PC-3 (cell line): Measurements from ENCODE around the gene TPRN. TPM values are rescaled to one million over a fixed set of nuclear protein-coding genes. Genes with fewer than 3 reads are reported as not detected.
"Not testable (repeated sequence)": the region's sequence is repeated elsewhere in the genome, so short reads cannot be mapped to it uniquely, and the experiment has no call there.

Source experiments
- ATAC-seq: fragments of 200-7000 bp; cut with Tn5 transposase; 2 replicates; pipeline ENCODE4 v1.9.1; 2020; ENCODE audit warnings: mild to moderate bottlenecking, moderate library complexity
- BruUV-seq: library from RNA; stranded (reverse); fragments of 400-500 nt; replicated peaks from 2 replicates; lab custom pipeline; 2021; lab: Mats Ljungman, UMichigan
- CTCF ChIA-PET: fragments of 300-600 bp; sonication (Branson Sonifier 250); formaldehyde crosslinking; loops from one replicate; lab custom pipeline; 2022; ENCODE audit warnings: antibody characterized with exemption; lab: Charles Lee
- POLR2A ChIA-PET: fragments of 300-600 bp; sonication (Branson Sonifier 250); formaldehyde crosslinking; loops from one replicate; lab custom pipeline; 2022; ENCODE audit warnings: antibody characterized with exemption; ENCODE audit not compliant: unreplicated experiment; lab: Charles Lee
- DNase-seq: peaks from one replicate; pipeline ENCODE4 v3.0.0-alpha.2; 2015
- H2AFZ ChIP-seq: fragments of 300-600 bp; sonication (generic); 2 replicates; pipeline ENCODE4 v1.6.0; 2016; ENCODE audit warnings: antibody characterized with exemption, low read length
- H3F3A ChIP-seq: fragments of 300-600 bp; sonication (generic); one replicate; pipeline ENCODE4 v1.6.0; 2017; ENCODE audit warnings: antibody characterized with exemption, low read length, control low read depth, mild to moderate bottlenecking; ENCODE audit not compliant: unreplicated experiment
- H3K27ac ChIP-seq: fragments of 300-600 bp; sonication (generic); 2 replicates; pipeline ENCODE4 v1.5.1; 2016; ENCODE audit warnings: mild to moderate bottlenecking, low read length
- H3K27me3 ChIP-seq: fragments of 300-600 bp; sonication (generic); 2 replicates; pipeline ENCODE4 v1.6.1; 2016; ENCODE audit warnings: low read length, mixed read lengths
- H3K36me3 ChIP-seq: fragments of 300-600 bp; sonication (generic); 2 replicates; pipeline ENCODE4 v1.6.1; 2016; ENCODE audit warnings: low read depth, mixed run types, low read length, mixed read lengths
- H3K4me1 ChIP-seq: fragments of 300-600 bp; sonication (generic); 2 replicates; pipeline ENCODE4 v1.5.1; 2016; ENCODE audit warnings: low read length; ENCODE audit not compliant: insufficient read depth
- H3K4me2 ChIP-seq: fragments of 300-600 bp; sonication (generic); 2 replicates; pipeline ENCODE4 v1.6.0; 2016; ENCODE audit warnings: low read length
- H3K4me3 ChIP-seq: fragments of 300-600 bp; sonication (generic); 2 replicates; pipeline ENCODE4 v1.5.1; 2016; ENCODE audit warnings: mild to moderate bottlenecking, low read length, mixed read lengths
- H3K79me2 ChIP-seq: fragments of 300-600 bp; sonication (generic); 2 replicates; pipeline ENCODE4 v1.6.1; 2017; ENCODE audit warnings: low read length, mixed read lengths
- H3K9ac ChIP-seq: fragments of 300-600 bp; sonication (generic); 2 replicates; pipeline ENCODE4 v1.6.0; 2016; ENCODE audit warnings: mild to moderate bottlenecking, low read length
- H3K9me2 ChIP-seq: fragments of 300-600 bp; sonication (generic); replicated peaks from 2 replicates; pipeline ENCODE4 v1.6.1; 2016; ENCODE audit warnings: mixed run types, low read length, mixed read lengths
- H3K9me3 ChIP-seq: fragments of 300-600 bp; sonication (generic); 2 replicates; pipeline ENCODE4 v1.6.1; 2016; ENCODE audit warnings: low read length, mixed read lengths
- H4K20me1 ChIP-seq: fragments of 300-600 bp; sonication (generic); 2 replicates; pipeline ENCODE4 v1.6.1; 2016; ENCODE audit warnings: low read length, mixed read lengths
- EZH2 ChIP-seq: fragments of 300-600 bp; sonication (generic); IDR thresholded peaks from one replicate; pipeline ENCODE4 v1.6.1; 2017; ENCODE audit warnings: antibody characterized with exemption, mild to moderate bottlenecking, low read length; ENCODE audit not compliant: unreplicated experiment
- EZH2phosphoT487 ChIP-seq: fragments of 300-600 bp; sonication (generic); IDR thresholded peaks from 2 replicates; pipeline ENCODE4 v1.6.1; 2018; ENCODE audit warnings: mild to moderate bottlenecking, antibody characterized with exemption, low read length, borderline replicate concordance
- intact Hi-C: fragments of 100-400 bp; cut with micrococcal nuclease; formaldehyde crosslinking; loops from 2 replicates; pipeline ENCODE4 v1.9.0; 2023
- total RNA-seq: library from RNA; depleted of rRNA; stranded (reverse); fragments of >200 nt; gene quantifications from 2 replicates; pipeline ENCODE4 v1.2.3, GENCODE V29; 2014
- TF ChIP-seq, protein P1 (sequence below): fragments of 300-600 bp; sonication (generic); conservative IDR thresholded peaks from 2 replicates; pipeline ENCODE4 v1.5.1; 2017; ENCODE audit warnings: antibody characterized with exemption, low read depth, mild to moderate bottlenecking, low read length

TPRN gene
- total RNA-seq, 1 experiment from 2014 or later = 11.3 TPM

DNA sequence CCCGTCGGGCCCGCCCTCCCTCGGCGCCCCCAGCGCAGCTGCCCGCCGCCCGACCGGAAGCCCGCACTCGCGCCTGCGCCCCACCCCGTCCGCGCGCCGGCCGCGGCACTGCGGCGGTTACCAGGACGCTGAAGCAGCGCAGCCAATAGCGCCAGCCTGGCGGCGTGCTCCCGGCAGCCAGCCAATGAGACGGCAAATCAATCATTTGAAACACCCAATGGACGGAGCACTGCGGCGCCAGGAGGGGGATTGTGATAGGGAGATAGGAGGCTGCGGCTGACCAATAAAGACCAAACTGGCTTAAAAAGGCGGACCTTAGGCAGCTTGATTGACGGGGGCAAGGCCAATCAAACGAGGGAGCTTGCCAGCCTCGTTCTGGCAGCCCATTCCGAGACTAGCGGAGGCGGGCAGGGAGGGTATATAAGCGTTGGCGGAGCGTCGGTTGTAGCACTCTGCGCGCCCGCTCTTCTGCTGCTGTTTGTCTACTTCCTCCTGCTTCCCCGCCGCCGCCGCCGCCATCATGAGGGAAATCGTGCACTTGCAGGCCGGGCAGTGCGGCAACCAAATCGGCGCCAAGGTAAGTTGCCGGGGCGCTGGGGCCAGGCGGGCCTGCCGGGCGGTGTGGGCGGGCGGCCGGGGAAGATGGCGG is 40.4 kb upstream of the TPRN start, which contains the start of gene TUBB4B:
TUBB4B (plus strand) TSS at position 447 of the 649 bp plus-strand sequence; CDS start at position 521, 74 bp downstream.
- Histone ChIP-seq H3K9me3 (no peaks in the 10 kb centered on the region), H3F3A (peaks cover 5% of the 10 kb centered on the region), H2AFZ (peak within 1 kb of the TSS; percentile 78), H3K27me3 (no peaks in the 10 kb centered on the region), H3K79me2 (peaks cover 46% of the 10 kb centered on the region), H3K27ac (peak within 1 kb of the TSS; percentile 89), H3K4me1 (peaks cover 37% of the 10 kb centered on the region), H3K4me3 (peak within 1 kb of the TSS; percentile 97), H4K20me1 (peaks cover 28% of the 10 kb centered on the region), H3K9ac (peak within 1 kb of the TSS; percentile 89), H3K36me3 (peaks cover 17% of the 10 kb centered on the region), H3K4me2 (peak within 1 kb of the TSS; percentile 95), H3K9me2 (no peaks in the 10 kb centered on the region)
- ChIA-PET POLR2A (interaction anchor here (0.6 to 1.4 kb wide), 5 partner anchors 13 to 175 kb away, joined by 4 to 10 read pairs (median 4); partner anchors contain the start of genes RNF224 and TOR4A), CTCF (interaction anchor here (1.0 kb wide), 1 partner anchor 111 kb away, joined by 3 read pairs; no protein-coding TSS in a partner anchor)
- no TSS peak for BruUV-seq
- intact Hi-C loops = no loop called here
- ATAC-seq = peak; percentile 62
- peak; percentile 97 for DNase-seq
- no peak for TF ChIP-seq EZH2
- no peak for TF ChIP-seq EZH2phosphoT487
- TF ChIP-seq, protein P1, sequence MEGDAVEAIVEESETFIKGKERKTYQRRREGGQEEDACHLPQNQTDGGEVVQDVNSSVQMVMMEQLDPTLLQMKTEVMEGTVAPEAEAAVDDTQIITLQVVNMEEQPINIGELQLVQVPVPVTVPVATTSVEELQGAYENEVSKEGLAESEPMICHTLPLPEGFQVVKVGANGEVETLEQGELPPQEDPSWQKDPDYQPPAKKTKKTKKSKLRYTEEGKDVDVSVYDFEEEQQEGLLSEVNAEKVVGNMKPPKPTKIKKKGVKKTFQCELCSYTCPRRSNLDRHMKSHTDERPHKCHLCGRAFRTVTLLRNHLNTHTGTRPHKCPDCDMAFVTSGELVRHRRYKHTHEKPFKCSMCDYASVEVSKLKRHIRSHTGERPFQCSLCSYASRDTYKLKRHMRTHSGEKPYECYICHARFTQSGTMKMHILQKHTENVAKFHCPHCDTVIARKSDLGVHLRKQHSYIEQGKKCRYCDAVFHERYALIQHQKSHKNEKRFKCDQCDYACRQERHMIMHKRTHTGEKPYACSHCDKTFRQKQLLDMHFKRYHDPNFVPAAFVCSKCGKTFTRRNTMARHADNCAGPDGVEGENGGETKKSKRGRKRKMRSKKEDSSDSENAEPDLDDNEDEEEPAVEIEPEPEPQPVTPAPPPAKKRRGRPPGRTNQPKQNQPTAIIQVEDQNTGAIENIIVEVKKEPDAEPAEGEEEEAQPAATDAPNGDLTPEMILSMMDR = no peak

DNA sequence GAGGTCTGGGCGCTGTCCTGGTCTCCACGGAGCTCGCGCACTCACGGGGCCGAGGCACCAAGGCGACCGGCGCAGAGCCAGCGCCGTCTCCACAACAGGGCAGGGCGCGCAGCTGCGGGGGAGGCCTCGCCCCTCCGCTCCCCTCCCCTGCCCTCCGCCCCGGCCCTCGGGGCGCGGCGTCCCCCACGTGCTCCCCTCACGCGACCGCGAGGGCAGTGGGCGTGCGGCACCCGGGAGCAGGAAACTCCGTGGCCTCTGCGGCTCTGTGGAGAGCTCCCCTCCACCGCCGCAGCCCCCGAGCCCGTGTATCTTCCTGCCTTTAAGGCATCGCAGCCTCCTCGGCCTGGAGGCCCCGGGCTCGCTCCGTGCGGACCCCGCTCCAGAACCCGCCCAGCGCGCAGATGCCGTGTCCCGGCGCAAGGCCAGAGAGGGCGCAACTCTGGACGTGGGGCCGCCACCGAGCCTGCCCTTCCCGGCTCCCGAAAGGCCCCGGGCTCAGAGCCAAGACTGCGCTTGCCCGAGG is 39.8 kb upstream of the TPRN start:
- peak; percentile 57 for DNase-seq
- peak overlapping the region; percentile 84 for H3K4me3 ChIP-seq
- peak overlapping the region; percentile 78 for H2AFZ ChIP-seq
- TF ChIP-seq EZH2phosphoT487 (peak; percentile 62; the same call in 1 of the 2 replicates), EZH2 (no peak)
- TF ChIP-seq, protein P1 = 0 out of 2 replicates have a peak, but pooled peaks have one; percentile 11
- H3F3A ChIP-seq = peaks cover 5% of the 10 kb centered on the region
- peak overlapping the region; percentile 95 for H3K4me2 ChIP-seq
- H3K9me2 ChIP-seq = no peaks in the 10 kb centered on the region
- POLR2A ChIA-PET = interaction anchor here (0.6 to 1.4 kb wide), 6 partner anchors 13 to 175 kb away, joined by 4 to 10 read pairs (median 4); partner anchors contain the start of genes RNF224 and TOR4A
- H4K20me1 ChIP-seq = peaks cover 28% of the 10 kb centered on the region
- ATAC-seq = peak; percentile 23
- no peaks in the 10 kb centered on the region for H3K9me3 ChIP-seq
- peaks cover 17% of the 10 kb centered on the region for H3K36me3 ChIP-seq
- intact Hi-C loops = no loop called here
- CTCF ChIA-PET = interaction anchor here (1.0 kb wide), 1 partner anchor 111 kb away, joined by 3 read pairs; no protein-coding TSS in a partner anchor
- H3K4me1 ChIP-seq = peaks cover 37% of the 10 kb centered on the region
- peaks cover 46% of the 10 kb centered on the region for H3K79me2 ChIP-seq
- BruUV-seq = no TSS peak
- peak overlapping the region; percentile 89 for H3K27ac ChIP-seq
- no peaks in the 10 kb centered on the region for H3K27me3 ChIP-seq
- peak overlapping the region; percentile 87 for H3K9ac ChIP-seq

DNA sequence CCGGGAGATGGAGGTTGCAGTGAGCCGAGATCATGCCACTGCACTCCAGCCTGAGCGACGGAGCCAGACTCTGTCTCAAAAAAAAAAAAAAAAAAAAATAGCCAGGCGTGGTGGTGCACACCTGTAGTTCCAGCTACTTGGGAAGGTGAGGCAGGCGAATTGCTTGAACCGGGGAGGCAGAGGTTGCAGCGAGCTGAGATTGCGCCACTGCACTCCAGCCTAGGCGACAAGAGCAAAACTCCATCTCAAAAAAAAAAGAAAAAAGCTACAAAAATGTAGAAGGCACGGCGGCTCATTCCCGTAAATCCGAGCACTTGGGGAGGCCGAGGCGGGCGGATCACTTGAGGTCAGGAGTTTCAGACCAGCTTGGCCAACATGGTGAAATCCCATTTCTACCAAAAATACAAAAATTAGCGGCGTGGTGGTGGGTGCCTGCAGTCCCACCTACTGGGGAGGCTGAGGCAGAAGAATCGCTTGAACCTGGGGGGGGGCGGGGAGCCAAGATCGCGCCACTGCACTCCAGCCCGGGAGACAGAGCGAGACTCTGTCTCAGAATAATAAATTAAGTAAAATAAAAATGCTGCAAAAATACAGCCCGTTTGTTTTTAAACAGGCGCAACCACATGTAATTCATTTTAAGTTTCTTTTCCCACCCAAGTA is 39.1 kb upstream of the TPRN start:
- H3F3A ChIP-seq, intact Hi-C loops, ATAC-seq, H3K27me3 ChIP-seq, DNase-seq, H3K9me3 ChIP-seq, H3K9me2 ChIP-seq: not testable (repeated sequence)
- Histone ChIP-seq H4K20me1 (peaks cover 28% of the 10 kb centered on the region), H3K27ac (peak overlapping the region; percentile 89), H3K9ac (peak overlapping the region; percentile 87), H3K36me3 (peaks cover 17% of the 10 kb centered on the region), H3K4me1 (peaks cover 37% of the 10 kb centered on the region), H3K79me2 (peaks cover 46% of the 10 kb centered on the region), H3K4me2 (peak overlapping the region; percentile 95), H3K4me3 (peak overlapping the region; percentile 84), H2AFZ (peak overlapping the region; percentile 78; the same call in 1 of the 2 replicates)
- ChIA-PET POLR2A (interaction anchor here (0.7 to 1.4 kb wide), 2 partner anchors 13 to 14 kb away, joined by 4 to 10 read pairs; partner anchors contain the start of gene RNF224), CTCF (interaction anchor here (1.0 kb wide), 1 partner anchor 110 kb away, joined by 3 read pairs; no protein-coding TSS in a partner anchor)
- TSS peak; percentile 70 for BruUV-seq
